KG1 (cell line): ENCODE data around the gene SIX1.

Source experiments
- DNase-seq: peaks from one replicate; lab custom pipeline; 2025; lab: John Stamatoyannopoulos, UW

Gene SIX1

GRCh38 chr14:60642270-60643140, 6.8 kb downstream of the SIX1 start:
- DNase-seq, result no peak

- DNase-seq, result no peak
Measured at GRCh38 chr14:60641742-60642269, 7.5 kb downstream of the SIX1 start.

GRCh38 chr14:60640859-60641741, 8.2 kb downstream of the SIX1 start:
- no peak for DNase-seq

GRCh38 chr14:60639674-60640073, 9.6 kb downstream of the SIX1 start:
- DNase-seq, result no peak

- no peak for DNase-seq
Measured at GRCh38 chr14:60637479-60638315, 11.6 kb downstream of the SIX1 start.

GRCh38 chr14:60636879-60637478, 12.3 kb downstream of the SIX1 start:
- DNase-seq, result no peak

- DNase-seq, result no peak
Measured at GRCh38 chr14:60634153-60634552, 15.1 kb downstream of the SIX1 start.

GRCh38 chr14:60632777-60633176, 16.5 kb downstream of the SIX1 start:
- DNase-seq, result no peak

GRCh38 chr14:60632257-60632656, 17.0 kb downstream of the SIX1 start:
- DNase-seq, result no peak

GRCh38 chr14:60631842-60632241, 17.4 kb downstream of the SIX1 start:
- DNase-seq, result no peak

- no peak for DNase-seq
Measured at GRCh38 chr14:60630129-60630528, 19.1 kb downstream of the SIX1 start.

- no peak for DNase-seq
Measured at GRCh38 chr14:60628892-60629291, 20.4 kb downstream of the SIX1 start.

GRCh38 chr14:60622917-60623257, 26.4 kb downstream of the SIX1 start:
- DNase-seq, result no peak

- no peak for DNase-seq
Measured at GRCh38 chr14:60622210-60622916, 26.9 kb downstream of the SIX1 start.

- DNase-seq, result no peak
Measured at GRCh38 chr14:60621386-60621785, 27.9 kb downstream of the SIX1 start.

GRCh38 chr14:60618241-60618640, 31.0 kb downstream of the SIX1 start:
- DNase-seq, result no peak

- no peak for DNase-seq
Measured at GRCh38 chr14:60616461-60616959, 32.8 kb downstream of the SIX1 start.

GRCh38 chr14:60602291-60602690, 47.0 kb downstream of the SIX1 start:
- DNase-seq, result no peak

- DNase-seq, result no peak
Measured at GRCh38 chr14:60599727-60600126, 49.5 kb downstream of the SIX1 start.

- DNase-seq, result no peak
Measured at GRCh38 chr14:60596139-60596538, 53.1 kb downstream of the SIX1 start.

GRCh38 chr14:60594062-60594461, 55.2 kb downstream of the SIX1 start:
- no peak for DNase-seq
